SJCRH30 (cell line): ENCODE measurements around the gene ICOS. TPM values are rescaled to one million over a fixed set of nuclear protein-coding genes. Genes with fewer than 3 reads are reported as not detected.
"Not testable (repeated sequence)": the region's sequence is repeated elsewhere in the genome, so short reads cannot be mapped to it uniquely, and the experiment has no call there.

Experiments used
- DNase-seq, 2 experiments: peaks; one replicate each; pipeline ENCODE4 v3.0.0-alpha.2; 2015 to 2020
- H3K27ac ChIP-seq: fragments of 250-450 bp; sonication (Bioruptor Pico); 2 replicates; pipeline ENCODE4 v1.5.1; 2020; ENCODE audit warnings: mild to moderate bottlenecking, moderate library complexity
- H3K27me3 ChIP-seq: fragments of 250-450 bp; sonication (Bioruptor Pico); 2 replicates; pipeline ENCODE4 v1.5.1; 2020; ENCODE audit warnings: mild to moderate bottlenecking, moderate library complexity
- H3K36me3 ChIP-seq: fragments of 250-450 bp; sonication (Bioruptor Pico); 2 replicates; pipeline ENCODE4 v1.5.1; 2020; ENCODE audit warnings: mild to moderate bottlenecking, moderate library complexity
- H3K4me1 ChIP-seq: fragments of 250-450 bp; sonication (Bioruptor Pico); 2 replicates; pipeline ENCODE4 v1.5.1; 2020; ENCODE audit warnings: mild to moderate bottlenecking, moderate library complexity
- H3K4me3 ChIP-seq: fragments of 250-450 bp; sonication (Bioruptor Pico); 2 replicates; pipeline ENCODE4 v1.5.1; 2020; ENCODE audit warnings: mild to moderate bottlenecking, moderate library complexity
- H3K9me3 ChIP-seq: fragments of 250-450 bp; sonication (Bioruptor Pico); replicated peaks from 2 replicates; pipeline ENCODE4 v1.5.1; 2020; ENCODE audit warnings: mild to moderate bottlenecking, moderate library complexity
- total RNA-seq: library from RNA; depleted of rRNA; stranded (reverse); fragments of >200 nt; shearing (Covaris generic); gene quantifications from 2 replicates; pipeline ENCODE4 v1.2.3, GENCODE V29; 2014

Gene ICOS
- total RNA-seq, 1 experiment from 2014 or later, result not detected

DNA sequence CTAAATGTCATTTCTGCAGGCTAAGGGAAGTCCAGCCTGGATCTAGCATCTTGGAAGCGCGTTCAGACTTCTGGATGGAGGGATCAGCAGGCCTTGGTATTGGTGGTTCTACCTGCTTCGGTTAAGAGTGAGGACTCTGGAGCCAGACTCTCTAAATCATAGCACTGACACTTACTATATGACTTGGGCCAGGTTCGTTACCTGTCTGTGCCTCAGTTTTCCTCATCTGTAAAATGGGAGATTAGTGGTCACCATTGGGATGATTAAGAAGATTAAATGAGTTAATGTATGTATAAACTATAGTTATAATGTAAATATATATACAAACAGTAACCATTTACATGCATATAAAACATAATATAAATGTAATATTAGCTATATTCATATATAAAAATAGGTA, 995 bp upstream of the ICOS start:
- no peak overlapping the region for H3K4me3 ChIP-seq
- H3K4me1 ChIP-seq, result no peaks in the 10 kb centered on the region
- H3K27me3 ChIP-seq, result no peaks in the 10 kb centered on the region
- H3K9me3 ChIP-seq, result no peaks in the 10 kb centered on the region; the same call in 1 of the 2 replicates
- no peak for DNase-seq
- H3K27ac ChIP-seq, result no peak overlapping the region
- no peaks in the 10 kb centered on the region for H3K36me3 ChIP-seq

DNA sequence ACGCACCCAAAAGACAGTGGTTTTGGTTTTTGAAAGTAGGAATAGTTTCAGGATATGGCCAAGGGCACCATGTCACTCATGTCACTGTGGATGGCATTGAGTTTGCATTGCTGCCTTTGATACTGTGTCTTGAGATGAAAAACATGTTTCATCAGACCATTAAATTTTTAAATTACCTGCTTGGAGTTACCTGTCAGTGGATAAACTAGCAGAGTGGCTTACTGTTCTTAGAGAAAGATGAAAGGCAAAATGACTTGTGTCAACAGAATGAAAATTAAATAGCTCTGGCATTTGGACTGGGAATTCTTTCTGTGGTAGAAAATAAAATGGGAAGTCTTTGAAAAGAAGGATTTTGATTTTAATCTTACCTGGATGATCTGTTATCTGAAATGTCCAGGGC, 386 bp downstream of the ICOS start:
- H3K27me3 ChIP-seq, result no peaks in the 10 kb centered on the region
- no peak for DNase-seq
- no peak overlapping the region for H3K4me3 ChIP-seq
- no peak overlapping the region for H3K27ac ChIP-seq
- H3K4me1 ChIP-seq, result no peaks in the 10 kb centered on the region
- no peaks in the 10 kb centered on the region for H3K36me3 ChIP-seq
- H3K9me3 ChIP-seq, result no peaks in the 10 kb centered on the region

DNA sequence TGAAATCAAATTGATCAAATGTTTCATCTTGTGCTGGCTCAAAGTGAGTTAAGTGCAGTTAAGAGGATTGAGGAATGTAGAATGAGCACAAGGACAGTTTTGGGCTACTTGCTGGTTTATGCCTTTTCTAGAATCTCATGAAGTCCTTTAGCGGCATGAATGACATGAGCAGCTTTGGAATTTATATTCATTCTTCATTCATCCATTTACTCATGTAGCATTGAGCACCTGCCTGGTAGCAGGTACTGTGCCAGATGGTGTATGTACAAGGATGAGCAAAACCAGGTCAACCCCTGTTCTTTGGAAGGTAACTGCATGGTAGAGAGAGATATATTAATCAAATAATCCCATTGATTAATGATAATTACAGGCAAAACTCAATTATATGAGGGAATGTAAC, 1.2 kb downstream of the ICOS start:
- Histone ChIP-seq H3K4me3 (no peak overlapping the region), H3K27me3 (no peaks in the 10 kb centered on the region), H3K4me1 (no peaks in the 10 kb centered on the region), H3K36me3 (no peaks in the 10 kb centered on the region), H3K27ac (no peak overlapping the region), H3K9me3 (no peaks in the 10 kb centered on the region)
- no peak for DNase-seq

GRCh38 chr2:203940039-203940438, 3.5 kb downstream of the ICOS start:
- Histone ChIP-seq H3K27me3 (no peaks in the 10 kb centered on the region), H3K4me3 (no peak overlapping the region), H3K36me3 (no peaks in the 10 kb centered on the region), H3K27ac (no peak overlapping the region), H3K4me1 (no peaks in the 10 kb centered on the region), H3K9me3 (no peaks in the 10 kb centered on the region)
- no peak for DNase-seq

DNA sequence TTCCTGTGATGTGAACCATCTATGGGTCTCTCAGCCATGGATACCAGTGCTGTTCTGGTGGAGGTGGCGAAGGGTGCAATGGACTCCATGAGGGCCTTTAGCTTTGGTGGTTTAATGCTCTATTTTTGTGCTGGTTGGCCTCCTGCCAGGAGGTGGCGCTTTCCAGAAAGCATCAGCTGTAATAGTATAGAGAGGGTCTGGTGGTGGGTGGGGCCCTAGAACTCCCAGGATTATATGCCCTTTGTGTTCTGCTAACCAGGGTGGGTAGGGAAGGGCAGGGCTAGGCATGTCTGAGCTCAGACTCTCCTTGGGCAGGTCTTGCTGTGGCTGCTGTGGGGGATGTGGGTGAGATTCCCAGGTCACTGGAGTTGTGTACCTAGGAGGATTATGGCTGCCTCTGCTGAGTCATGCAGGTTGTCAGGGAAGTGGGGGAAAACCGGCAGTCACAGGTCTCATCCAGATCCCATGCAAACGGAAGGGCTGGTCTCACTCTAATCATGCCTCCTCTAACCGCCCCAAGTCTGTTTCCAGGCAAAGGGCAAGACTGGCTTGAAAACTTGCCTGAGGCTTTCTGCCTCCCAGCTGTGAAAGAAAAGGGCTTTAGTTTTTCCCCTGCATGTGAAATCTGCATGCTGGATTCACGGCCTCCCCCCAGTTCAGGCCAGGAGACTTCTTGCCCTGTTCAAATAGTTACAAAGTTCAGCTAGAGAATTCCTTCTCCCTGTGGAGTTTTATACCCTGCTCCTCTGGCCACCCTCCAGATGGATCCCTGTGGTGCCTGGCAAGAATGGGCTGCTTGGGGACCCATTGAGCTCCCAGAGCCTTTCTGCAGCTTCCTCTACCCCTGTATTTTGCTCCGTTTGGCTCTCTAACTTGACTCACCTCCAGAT, 7.2 kb downstream of the ICOS start:
- H3K4me3 ChIP-seq, H3K27me3 ChIP-seq, H3K36me3 ChIP-seq, H3K9me3 ChIP-seq, H3K27ac ChIP-seq, H3K4me1 ChIP-seq: not testable (repeated sequence)
- peak in 1 of 2 experiments; percentile 6 for DNase-seq

- H3K36me3 ChIP-seq, result no peaks in the 10 kb centered on the region
- H3K9me3 ChIP-seq, result 0 out of 2 replicates have a peak, but pooled peaks cover 3% of the 10 kb centered on the region
- H3K27me3 ChIP-seq, result no peaks in the 10 kb centered on the region
- DNase-seq, result no peak
- H3K4me3 ChIP-seq, result no peak overlapping the region
- no peak overlapping the region for H3K27ac ChIP-seq
- H3K4me1 ChIP-seq, result peaks cover 5% of the 10 kb centered on the region
These were observed 12.2 kb downstream of the ICOS start for GRCh38 chr2:203948733-203949132.

GRCh38 chr2:203949228-203949627, 12.7 kb downstream of the ICOS start:
- no peak for DNase-seq

GRCh38 chr2:203951366-203951902, 14.9 kb downstream of the ICOS start:
- 0 out of 2 replicates have a peak, but pooled peaks cover 3% of the 10 kb centered on the region for H3K9me3 ChIP-seq
- peaks cover 5% of the 10 kb centered on the region for H3K4me1 ChIP-seq
- H3K4me3 ChIP-seq, result no peak overlapping the region
- DNase-seq, result peak; percentile 51 to 68
- no peaks in the 10 kb centered on the region; the same call in 1 of the 2 replicates for H3K36me3 ChIP-seq
- H3K27me3 ChIP-seq, result no peaks in the 10 kb centered on the region; the same call in 1 of the 2 replicates
- no peak overlapping the region for H3K27ac ChIP-seq

More at GRCh38 chr2:203949228-203949627, 12.7 kb downstream of the ICOS start:
- H3K27ac ChIP-seq, result no peak overlapping the region
- peaks cover 5% of the 10 kb centered on the region for H3K4me1 ChIP-seq
- H3K27me3 ChIP-seq, result no peaks in the 10 kb centered on the region
- H3K9me3 ChIP-seq, result 0 out of 2 replicates have a peak, but pooled peaks cover 3% of the 10 kb centered on the region
- no peaks in the 10 kb centered on the region for H3K36me3 ChIP-seq
- H3K4me3 ChIP-seq, result no peak overlapping the region

DNA sequence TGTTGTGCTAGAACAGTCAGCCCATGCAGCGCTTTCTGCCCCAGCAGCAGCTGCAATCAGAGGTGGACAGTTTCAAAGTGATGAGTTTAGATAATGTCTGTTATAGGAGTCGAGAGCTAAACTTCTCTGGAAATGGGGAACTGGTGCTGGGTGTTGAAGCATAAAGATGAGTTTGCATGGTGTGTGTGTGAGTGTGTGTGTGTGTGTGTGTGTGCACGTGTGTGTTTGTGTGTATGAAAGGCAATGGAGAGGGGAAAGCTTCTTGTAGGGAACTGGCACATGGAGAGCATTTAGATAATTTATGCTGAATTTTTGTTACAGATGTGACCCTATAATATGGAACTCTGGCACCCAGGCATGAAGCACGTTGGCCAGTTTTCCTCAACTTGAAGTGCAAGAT, 22.7 kb downstream of the ICOS start:
- Histone ChIP-seq H3K27me3 (no peaks in the 10 kb centered on the region; the same call in 1 of the 2 replicates), H3K9me3 (no peaks in the 10 kb centered on the region), H3K4me1 (no peaks in the 10 kb centered on the region), H3K36me3 (no peaks in the 10 kb centered on the region; the same call in 1 of the 2 replicates), H3K27ac (no peak overlapping the region), H3K4me3 (no peak overlapping the region)
- DNase-seq, result no peak

DNA sequence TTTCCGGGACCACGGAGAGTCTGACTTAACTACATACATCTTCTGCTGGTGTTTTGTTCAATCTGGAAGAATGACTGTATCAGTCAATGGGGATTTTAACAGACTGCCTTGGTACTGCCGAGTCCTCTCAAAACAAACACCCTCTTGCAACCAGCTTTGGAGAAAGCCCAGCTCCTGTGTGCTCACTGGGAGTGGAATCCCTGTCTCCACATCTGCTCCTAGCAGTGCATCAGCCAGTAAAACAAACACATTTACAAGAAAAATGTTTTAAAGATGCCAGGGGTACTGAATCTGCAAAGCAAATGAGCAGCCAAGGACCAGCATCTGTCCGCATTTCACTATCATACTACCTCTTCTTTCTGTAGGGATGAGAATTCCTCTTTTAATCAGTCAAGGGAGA, 23.1 kb downstream of the ICOS start:
- Histone ChIP-seq H3K27ac (no peak overlapping the region), H3K4me3 (no peak overlapping the region), H3K4me1 (no peaks in the 10 kb centered on the region), H3K9me3 (no peaks in the 10 kb centered on the region), H3K27me3 (no peaks in the 10 kb centered on the region; the same call in 1 of the 2 replicates), H3K36me3 (no peaks in the 10 kb centered on the region; the same call in 1 of the 2 replicates)
- DNase-seq, result no peak

GRCh38 chr2:203960811-203961210, 24.2 kb downstream of the ICOS start:
- no peak for DNase-seq
- Histone ChIP-seq H3K4me3 (no peak overlapping the region), H3K9me3 (no peaks in the 10 kb centered on the region), H3K27ac (no peak overlapping the region), H3K4me1 (no peaks in the 10 kb centered on the region), H3K36me3 (no peaks in the 10 kb centered on the region; the same call in 1 of the 2 replicates), H3K27me3 (no peaks in the 10 kb centered on the region; the same call in 1 of the 2 replicates)

DNA sequence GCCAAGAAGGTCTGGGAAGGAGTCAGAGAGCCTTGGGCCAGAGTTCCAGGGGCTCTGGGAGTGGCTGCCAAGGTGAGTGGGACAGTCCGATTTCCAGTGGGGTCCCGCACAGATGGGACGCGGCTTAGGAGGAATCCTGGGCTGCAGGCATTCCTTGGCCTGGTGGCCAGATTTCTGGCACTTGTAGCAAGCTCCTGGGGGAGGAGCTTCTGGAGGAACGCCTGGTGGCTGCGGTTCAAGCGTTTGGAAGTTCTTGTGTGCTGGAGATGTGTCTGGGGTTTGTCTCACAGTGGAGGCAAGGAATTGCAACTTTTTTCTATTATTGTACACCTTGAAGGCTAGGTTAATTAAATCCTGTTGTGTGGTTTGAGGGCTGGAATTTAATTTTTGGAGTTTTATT, 28.6 kb downstream of the ICOS start:
- not testable (repeated sequence) for DNase-seq, H3K4me3 ChIP-seq, H3K27me3 ChIP-seq, H3K9me3 ChIP-seq, H3K36me3 ChIP-seq, H3K4me1 ChIP-seq, H3K27ac ChIP-seq

DNA sequence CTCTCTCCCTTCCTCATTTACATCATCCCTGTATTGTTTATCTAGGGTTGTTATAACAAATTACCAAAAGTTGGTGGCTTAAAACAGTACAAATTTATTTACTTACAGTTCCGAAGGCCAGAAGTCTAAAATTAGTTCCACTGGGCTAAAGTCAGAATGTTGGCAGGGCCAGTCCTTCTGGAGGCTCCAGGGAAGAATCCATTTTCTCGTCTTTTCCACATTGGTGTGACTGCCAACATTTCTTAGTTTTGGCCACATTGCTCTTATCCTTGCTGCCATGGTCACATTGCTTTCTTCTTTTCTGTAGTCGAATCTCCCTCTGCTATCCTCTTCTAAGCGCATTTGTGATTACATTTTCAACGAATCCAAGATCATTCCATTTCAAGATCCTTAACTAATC, 34.7 kb downstream of the ICOS start:
- no peaks in the 10 kb centered on the region for H3K9me3 ChIP-seq
- H3K4me1 ChIP-seq, result no peaks in the 10 kb centered on the region
- H3K4me3 ChIP-seq, result no peak overlapping the region
- no peaks in the 10 kb centered on the region for H3K36me3 ChIP-seq
- no peak overlapping the region for H3K27ac ChIP-seq
- H3K27me3 ChIP-seq, result no peaks in the 10 kb centered on the region
- DNase-seq, result no peak

DNA sequence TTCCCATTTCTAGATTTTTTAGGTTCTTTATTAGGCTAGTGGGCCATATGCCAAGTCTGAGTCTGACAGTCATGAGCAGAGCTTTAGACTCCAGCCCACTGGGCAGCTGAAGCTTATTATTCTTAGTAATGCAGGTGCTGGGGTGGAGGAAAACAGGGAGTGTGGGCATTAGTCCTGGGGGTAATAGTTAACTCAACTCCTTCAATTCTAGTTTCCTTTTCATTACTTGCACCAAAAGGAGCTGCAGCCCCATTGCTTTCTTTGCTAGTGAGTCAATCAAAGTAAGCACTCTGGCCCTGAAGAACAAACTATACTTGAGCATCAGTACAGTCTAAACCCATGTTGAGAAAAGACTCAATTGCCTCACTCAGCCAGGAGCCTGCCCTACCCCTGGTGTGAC, 35.5 kb downstream of the ICOS start:
- no peaks in the 10 kb centered on the region for H3K9me3 ChIP-seq
- no peaks in the 10 kb centered on the region for H3K36me3 ChIP-seq
- H3K27ac ChIP-seq, result no peak overlapping the region
- no peak overlapping the region for H3K4me3 ChIP-seq
- H3K4me1 ChIP-seq, result no peaks in the 10 kb centered on the region
- no peaks in the 10 kb centered on the region for H3K27me3 ChIP-seq
- DNase-seq, result no peak

GRCh38 chr2:203973000-203973399, 36.4 kb downstream of the ICOS start:
- H3K27me3 ChIP-seq, result no peaks in the 10 kb centered on the region
- no peaks in the 10 kb centered on the region for H3K9me3 ChIP-seq
- H3K4me1 ChIP-seq, result no peaks in the 10 kb centered on the region
- no peak for DNase-seq
- H3K4me3 ChIP-seq, result no peak overlapping the region
- H3K36me3 ChIP-seq, result no peaks in the 10 kb centered on the region
- H3K27ac ChIP-seq, result no peak overlapping the region
